Sigmoid colon (tissue), 7 donors: Measurements from ENCODE around the gene P2RY11. TPM values are rescaled to one million over a fixed set of nuclear protein-coding genes. Genes with fewer than 3 reads are reported as not detected.

ENCODE experiments used
- DNase-seq: peaks from one replicate; pipeline ENCODE4 v3.0.0-alpha.2; 2019
- H3K27ac ChIP-seq, 4 donors: fragments of 200-600 bp; sonication (generic); one replicate each; pipeline ENCODE4 v1.5.1; 2016 to 2019; ENCODE audit warnings: mild to moderate bottlenecking in 1 of 4
- H3K27me3 ChIP-seq, 3 donors: fragments of 200-600 bp; sonication (generic); one replicate each; pipeline ENCODE4 v1.5.1; 2019; ENCODE audit warnings: mild to moderate bottlenecking in 1 of 3
- H3K36me3 ChIP-seq, 4 donors: fragments of 200-600 bp; sonication (generic); one replicate each; pipeline ENCODE4 v1.5.1; 2016 to 2019
- H3K4me1 ChIP-seq, 4 donors: fragments of 200-600 bp; sonication (generic); one replicate each; pipeline ENCODE4 v1.5.1; 2017 to 2019
- H3K4me3 ChIP-seq, 4 donors: fragments of 200-600 bp; sonication (generic); one replicate each; pipeline ENCODE4 v1.5.1; 2017 to 2019; ENCODE audit warnings: mild to moderate bottlenecking in 2 of 4, moderate library complexity in 1 of 4
- H3K9me3 ChIP-seq, 4 donors: fragments of 200-600 bp in 3 of 4; sonication (generic) in 3 of 4; one replicate each; pipeline versions ENCODE4 v1.5.1 to v1.6.1; 2013 to 2019
- CTCF ChIP-seq, 4 experiments: fragments of 450-650 bp in 3 of 4; fragments of 200-600 bp in 1 of 4; IDR thresholded peaks; one replicate each; pipeline ENCODE4 v1.5.1; 2016 to 2019; ENCODE audit warnings: antibody characterized with exemption in 4 of 4, mild to moderate bottlenecking in 3 of 4, moderate library complexity in 2 of 4
- EP300 ChIP-seq, 4 donors: sonication (generic); formaldehyde crosslinking; IDR thresholded peaks; one replicate each; pipeline ENCODE4 v1.6.1; 2017; ENCODE audit warnings: antibody characterized with exemption in 4 of 4
- POLR2A ChIP-seq, 2 donors: fragments of 450-650 bp; IDR thresholded peaks; one replicate each; pipeline ENCODE4 v1.6.1; 2016; ENCODE audit warnings: antibody characterized with exemption in 2 of 2, mild to moderate bottlenecking in 2 of 2, moderate library complexity in 2 of 2
- POLR2AphosphoS5 ChIP-seq, 4 donors: sonication (generic); formaldehyde crosslinking; IDR thresholded peaks; one replicate each; pipeline ENCODE4 v1.6.1; 2017; ENCODE audit warnings: antibody characterized with exemption in 4 of 4
- WGBS, 2 donors: extraction: QIAGEN DNeasy Blood & Tissue Kit; methylation state at CpG; one replicate each; pipeline ENCODE4 v1.1.7; 2013; 5-methylcytosine and 5-hydroxymethylcytosine counted together
- intact Hi-C: fragments of 100-400 bp; cut with DNase I; formaldehyde crosslinking; loops from one replicate; pipeline ENCODE4 v1.15.1; 2023
- polyA plus RNA-seq, 3 donors: library from polyadenylated mRNA; stranded (reverse); fragments of 200-250 nt; gene quantifications; one replicate each; pipeline ENCODE4 v1.2.3, GENCODE V29; 2013
- total RNA-seq, 4 donors: library from RNA; depleted of rRNA; stranded (reverse); fragments of >200 nt; gene quantifications; one replicate each; pipeline ENCODE4 v1.1.0, GENCODE V29; 2016
- donor health status: healthy with polysubstance abuse.
- donor health status: Bipolar disorder and iron deficiency.
- donor health status: healthy.

Gene P2RY11
- total and polyA plus RNA-seq, 7 donors, result 1.2 to 18.5 (median 3.9) TPM

DNA sequence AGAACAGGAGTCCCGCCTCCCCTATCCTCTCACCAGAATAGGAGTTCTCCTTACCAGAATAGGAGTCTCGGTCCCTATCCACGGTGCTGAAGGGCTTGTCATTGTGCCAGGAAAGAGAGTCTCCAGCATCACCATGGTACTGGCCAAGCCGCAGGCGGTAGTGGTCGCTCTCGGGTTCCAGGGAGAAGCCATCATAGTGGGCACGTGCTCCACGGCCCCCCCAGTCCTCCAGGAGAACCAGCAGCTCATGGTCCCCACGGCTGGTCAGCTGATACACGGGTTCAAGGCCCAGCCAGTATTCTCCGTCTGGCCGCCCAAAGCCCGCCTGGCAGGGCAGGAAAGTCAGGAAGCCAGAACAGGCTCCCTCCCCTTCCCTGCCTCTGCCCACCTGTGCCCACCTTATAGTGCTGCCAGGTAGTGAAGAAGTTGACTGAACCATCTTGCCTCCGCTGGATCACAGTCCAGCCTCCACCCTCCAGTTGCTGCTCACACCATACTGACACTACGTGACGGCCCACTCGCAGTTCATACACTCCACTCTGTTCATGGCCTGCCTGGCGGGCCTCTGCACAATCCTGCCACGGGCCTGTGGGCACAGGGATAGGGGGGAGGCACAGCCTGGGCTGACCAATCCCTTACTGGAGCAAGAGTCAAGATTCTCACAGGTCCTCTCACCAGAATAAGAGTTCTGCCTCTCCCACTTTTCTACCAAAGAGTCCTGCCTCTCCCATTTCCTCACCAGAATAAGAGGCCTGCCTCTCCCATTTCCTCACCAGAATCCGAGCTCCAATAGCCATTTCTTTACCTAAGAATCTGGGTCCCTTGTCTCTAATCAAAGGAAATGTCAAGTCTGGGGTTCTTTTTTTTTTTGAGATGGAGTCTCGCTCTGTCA, 18.0 kb upstream of the P2RY11 start:
- H3K27me3 ChIP-seq, result no peaks in the 10 kb centered on the region
- 90 to 91% methylated on average over 22 of the region's 22 CpGs for WGBS, 2 donors
- intact Hi-C loops, result no loop called here
- H3K36me3 ChIP-seq, result peaks cover 0 to 39% (median 5%) of the 10 kb centered on the region in 4 donors
- TF ChIP-seq CTCF (IDR thresholded peaks at IDR 0.05) (no peak), POLR2AphosphoS5 (IDR thresholded peaks at IDR 0.05) (no peak), EP300 (IDR thresholded peaks at IDR 0.05) (no peak), POLR2A (IDR thresholded peaks at IDR 0.05) (no peak)
- no peak overlapping the region for H3K27ac ChIP-seq
- H3K9me3 ChIP-seq, result no peaks in the 10 kb centered on the region
- peaks cover 0 to 13% (median 11%) of the 10 kb centered on the region in 4 donors for H3K4me1 ChIP-seq
- H3K4me3 ChIP-seq, result no peak overlapping the region
- DNase-seq, result no peak

GRCh38 chr19:10095622-10095947, 15.9 kb upstream of the P2RY11 start:
- Histone ChIP-seq H3K27me3 (no peaks in the 10 kb centered on the region), H3K9me3 (no peaks in the 10 kb centered on the region), H3K4me1 (peaks cover 0 to 13% (median 11%) of the 10 kb centered on the region in 4 donors), H3K4me3 (peak overlapping the region in 3 of 4 donors; percentile 7 to 58 (median 16)), H3K36me3 (peaks cover 0 to 22% (median 0%) of the 10 kb centered on the region in 4 donors), H3K27ac (peak overlapping the region; percentile 77 to 85 (median 80))
- TF ChIP-seq POLR2A (IDR thresholded peaks at IDR 0.05), result no peak
- no peak for TF ChIP-seq EP300 (IDR thresholded peaks at IDR 0.05)
- TF ChIP-seq CTCF (IDR thresholded peaks at IDR 0.05), result no peak
- peak in 1 of 4 donors; percentile 4 for TF ChIP-seq POLR2AphosphoS5 (IDR thresholded peaks at IDR 0.05)
- no peak for DNase-seq
- intact Hi-C loops, result no loop called here
- WGBS, 2 donors, result 50 to 55% methylated on average over 7 of the region's 7 CpGs

- peaks cover 0 to 17% (median 0%) of the 10 kb centered on the region in 4 donors for H3K36me3 ChIP-seq
- DNase-seq, result peak; percentile 95
- peak overlapping the region; percentile 9 to 58 (median 49) for H3K4me3 ChIP-seq
- H3K4me1 ChIP-seq, result peaks cover 0 to 13% (median 11%) of the 10 kb centered on the region in 4 donors
- no peaks in the 10 kb centered on the region for H3K27me3 ChIP-seq
- peak in 1 of 2 donors; percentile 34 for TF ChIP-seq POLR2A (IDR thresholded peaks at IDR 0.05)
- peak; percentile 36 to 72 (median 60) for TF ChIP-seq POLR2AphosphoS5 (IDR thresholded peaks at IDR 0.05)
- no peak for TF ChIP-seq CTCF (IDR thresholded peaks at IDR 0.05)
- intact Hi-C loops, result no loop called here
- peak overlapping the region; percentile 78 to 85 (median 81) for H3K27ac ChIP-seq
- no peaks in the 10 kb centered on the region for H3K9me3 ChIP-seq
- 3 to 5% methylated on average over 97 of the region's 97 CpGs for WGBS, 2 donors
These were observed 15.4 kb upstream of the P2RY11 start for GRCh38 chr19:10095948-10096614.

GRCh38 chr19:10096615-10096963, 14.9 kb upstream of the P2RY11 start:
- Histone ChIP-seq H3K4me3 (peak overlapping the region; percentile 9 to 58 (median 49)), H3K27me3 (no peaks in the 10 kb centered on the region), H3K4me1 (peaks cover 0 to 13% (median 11%) of the 10 kb centered on the region in 4 donors), H3K9me3 (no peaks in the 10 kb centered on the region), H3K36me3 (peaks cover 0 to 12% (median 0%) of the 10 kb centered on the region in 4 donors), H3K27ac (peak overlapping the region; percentile 71 to 81 (median 79))
- intact Hi-C loops, result no loop called here
- TF ChIP-seq EP300 (IDR thresholded peaks at IDR 0.05) (no peak), POLR2A (IDR thresholded peaks at IDR 0.05) (no peak), CTCF (IDR thresholded peaks at IDR 0.05) (no peak), POLR2AphosphoS5 (IDR thresholded peaks at IDR 0.05) (no peak)
- DNase-seq, result no peak
- 36 to 38% methylated on average over 26 of the region's 26 CpGs for WGBS, 2 donors
